ENCODE data around the gene MIOX. TPM values are rescaled to one million over a fixed set of nuclear protein-coding genes. Genes with fewer than 3 reads are reported as not detected.

Gene MIOX
- total RNA-seq, 1 donor: not detected

DNA sequence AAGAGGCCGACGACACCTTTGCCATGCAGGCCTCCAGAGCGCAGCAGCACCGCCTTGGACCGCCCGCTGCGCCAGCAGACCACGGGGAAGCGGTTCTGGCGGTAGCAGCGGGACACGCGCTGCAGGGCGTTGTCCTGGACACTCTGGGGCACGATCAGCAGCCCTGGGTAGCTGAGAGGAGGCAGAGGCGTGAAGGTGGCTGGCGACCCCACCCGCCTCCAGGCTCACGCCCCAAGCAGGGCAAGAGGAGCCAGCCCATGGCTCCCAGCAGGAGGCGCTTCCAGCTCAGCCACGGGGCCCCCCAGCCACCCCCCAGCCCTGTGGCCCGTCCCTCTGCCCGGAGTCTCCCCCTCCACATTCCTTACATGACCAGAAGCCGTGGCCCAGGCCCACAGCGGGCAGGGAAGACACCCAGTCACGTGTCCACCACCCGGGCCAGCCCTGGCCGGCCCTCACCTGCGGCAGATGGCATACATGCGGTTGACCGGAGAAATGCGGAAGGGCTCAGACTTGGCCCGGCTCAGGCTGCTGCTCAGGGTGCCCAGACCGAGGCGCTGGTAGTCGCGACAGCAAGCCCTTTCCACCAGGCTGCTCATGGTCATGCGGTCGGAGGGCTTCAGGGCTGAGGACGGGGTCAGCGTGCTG, 27.0 kb upstream of the MIOX start:
- DNase-seq (ENCODE audit: insufficient read length, low spot score, missing footprints): no peak
- no peaks in the 10 kb centered on the region for H3K79me2 ChIP-seq (ENCODE audit: insufficient read depth, low read length)
- no peaks in the 10 kb centered on the region for H3K27me3 ChIP-seq (ENCODE audit: insufficient read depth, low read length)
- TF ChIP-seq, protein P1, sequence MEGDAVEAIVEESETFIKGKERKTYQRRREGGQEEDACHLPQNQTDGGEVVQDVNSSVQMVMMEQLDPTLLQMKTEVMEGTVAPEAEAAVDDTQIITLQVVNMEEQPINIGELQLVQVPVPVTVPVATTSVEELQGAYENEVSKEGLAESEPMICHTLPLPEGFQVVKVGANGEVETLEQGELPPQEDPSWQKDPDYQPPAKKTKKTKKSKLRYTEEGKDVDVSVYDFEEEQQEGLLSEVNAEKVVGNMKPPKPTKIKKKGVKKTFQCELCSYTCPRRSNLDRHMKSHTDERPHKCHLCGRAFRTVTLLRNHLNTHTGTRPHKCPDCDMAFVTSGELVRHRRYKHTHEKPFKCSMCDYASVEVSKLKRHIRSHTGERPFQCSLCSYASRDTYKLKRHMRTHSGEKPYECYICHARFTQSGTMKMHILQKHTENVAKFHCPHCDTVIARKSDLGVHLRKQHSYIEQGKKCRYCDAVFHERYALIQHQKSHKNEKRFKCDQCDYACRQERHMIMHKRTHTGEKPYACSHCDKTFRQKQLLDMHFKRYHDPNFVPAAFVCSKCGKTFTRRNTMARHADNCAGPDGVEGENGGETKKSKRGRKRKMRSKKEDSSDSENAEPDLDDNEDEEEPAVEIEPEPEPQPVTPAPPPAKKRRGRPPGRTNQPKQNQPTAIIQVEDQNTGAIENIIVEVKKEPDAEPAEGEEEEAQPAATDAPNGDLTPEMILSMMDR (IDR thresholded peaks at IDR 0.05; ENCODE audit: extremely low read depth, low read depth, low read length): no peak
- H2AFZ ChIP-seq (ENCODE audit: low read length): no peak overlapping the region
- no peaks in the 10 kb centered on the region for H3K4me1 ChIP-seq (ENCODE audit: insufficient read depth, low read length)
- no peak overlapping the region for H3K27ac ChIP-seq (ENCODE audit: low read depth, low read length)
- peaks cover 60% of the 10 kb centered on the region for H3K36me3 ChIP-seq (ENCODE audit: insufficient read depth, low read length)
- peaks cover 2% of the 10 kb centered on the region for H4K20me1 ChIP-seq (ENCODE audit: insufficient read depth, low read length)
- no peak overlapping the region for H3K4me2 ChIP-seq (ENCODE audit: insufficient read depth, low read length)
- H3K9me3 ChIP-seq (ENCODE audit: low read depth, low read length): no peaks in the 10 kb centered on the region
- no peak overlapping the region for H3K4me3 ChIP-seq (ENCODE audit: insufficient read depth, low read length)

DNA sequence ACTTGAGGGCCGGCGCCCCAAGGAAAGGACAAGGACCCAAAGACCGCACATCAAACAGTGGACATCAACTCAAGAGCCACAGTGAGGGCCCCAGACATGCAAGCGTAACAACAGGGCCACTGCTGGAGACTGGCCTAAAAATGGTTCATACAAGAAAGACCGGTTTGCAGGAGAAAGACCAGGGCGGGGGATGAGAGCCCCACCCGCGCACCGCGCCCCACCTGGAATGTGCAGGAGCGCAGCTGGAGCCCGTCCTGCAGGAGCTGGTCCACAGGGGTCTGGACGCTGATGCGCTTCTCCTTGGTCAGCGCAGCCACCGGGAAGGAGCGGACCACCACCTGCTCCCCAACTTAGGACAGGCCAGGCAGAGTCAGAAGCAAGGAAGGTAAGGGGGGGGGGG, 25.7 kb upstream of the MIOX start:
- H3K4me1 ChIP-seq (ENCODE audit: insufficient read depth, low read length): no peaks in the 10 kb centered on the region
- H3K79me2 ChIP-seq (ENCODE audit: insufficient read depth, low read length): no peaks in the 10 kb centered on the region
- H3K27ac ChIP-seq (ENCODE audit: low read depth, low read length): no peak overlapping the region
- no peak overlapping the region for H2AFZ ChIP-seq (ENCODE audit: low read length)
- DNase-seq (ENCODE audit: insufficient read length, low spot score, missing footprints): no peak
- no peak overlapping the region for H3K4me2 ChIP-seq (ENCODE audit: insufficient read depth, low read length)
- H3K9me3 ChIP-seq (ENCODE audit: low read depth, low read length): no peaks in the 10 kb centered on the region
- peaks cover 62% of the 10 kb centered on the region for H3K36me3 ChIP-seq (ENCODE audit: insufficient read depth, low read length)
- H4K20me1 ChIP-seq (ENCODE audit: insufficient read depth, low read length): peaks cover 2% of the 10 kb centered on the region
- H3K27me3 ChIP-seq (ENCODE audit: insufficient read depth, low read length): no peaks in the 10 kb centered on the region
- no peak overlapping the region for H3K4me3 ChIP-seq (ENCODE audit: insufficient read depth, low read length)
- TF ChIP-seq, protein P1 (IDR thresholded peaks at IDR 0.05; ENCODE audit: extremely low read depth, low read depth, low read length): no peak

DNA sequence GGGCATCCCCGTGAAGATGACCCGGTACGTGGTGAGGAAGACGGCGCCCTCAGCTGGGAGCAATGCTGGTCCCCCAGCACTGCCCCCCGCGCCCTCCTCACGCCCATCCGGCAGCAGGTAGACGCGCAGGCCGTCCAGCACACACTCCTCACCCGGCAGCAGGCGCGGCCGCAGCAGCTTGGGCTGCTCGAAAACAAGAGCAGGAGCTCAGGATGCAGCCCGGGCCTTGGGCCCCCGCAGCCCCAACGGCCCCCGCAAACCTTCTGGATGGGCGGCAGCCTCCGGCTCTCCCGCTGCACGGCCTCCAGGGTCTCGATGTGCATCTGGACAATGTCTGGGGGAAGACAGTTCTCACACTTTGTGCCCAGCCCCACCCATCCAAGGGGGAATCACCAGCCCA, 25.1 kb upstream of the MIOX start:
- H3K36me3 ChIP-seq (ENCODE audit: insufficient read depth, low read length): peaks cover 68% of the 10 kb centered on the region
- H3K27me3 ChIP-seq (ENCODE audit: insufficient read depth, low read length): no peaks in the 10 kb centered on the region
- no peak overlapping the region for H2AFZ ChIP-seq (ENCODE audit: low read length)
- no peak overlapping the region for H3K4me2 ChIP-seq (ENCODE audit: insufficient read depth, low read length)
- no peaks in the 10 kb centered on the region for H3K9me3 ChIP-seq (ENCODE audit: low read depth, low read length)
- H3K4me3 ChIP-seq (ENCODE audit: insufficient read depth, low read length): no peak overlapping the region
- H4K20me1 ChIP-seq (ENCODE audit: insufficient read depth, low read length): peaks cover 2% of the 10 kb centered on the region
- no peaks in the 10 kb centered on the region for H3K79me2 ChIP-seq (ENCODE audit: insufficient read depth, low read length)
- no peaks in the 10 kb centered on the region for H3K4me1 ChIP-seq (ENCODE audit: insufficient read depth, low read length)
- TF ChIP-seq, protein P1 (IDR thresholded peaks at IDR 0.05; ENCODE audit: extremely low read depth, low read depth, low read length): no peak
- no peak overlapping the region for H3K27ac ChIP-seq (ENCODE audit: low read depth, low read length)
- DNase-seq (ENCODE audit: insufficient read length, low spot score, missing footprints): no peak

- H3K36me3 ChIP-seq (ENCODE audit: insufficient read depth, low read length): peaks cover 73% of the 10 kb centered on the region
- no peak for DNase-seq (ENCODE audit: insufficient read length, low spot score, missing footprints)
- no peaks in the 10 kb centered on the region for H3K79me2 ChIP-seq (ENCODE audit: insufficient read depth, low read length)
- no peak overlapping the region for H3K27ac ChIP-seq (ENCODE audit: low read depth, low read length)
- H2AFZ ChIP-seq (ENCODE audit: low read length): no peak overlapping the region
- H4K20me1 ChIP-seq (ENCODE audit: insufficient read depth, low read length): peaks cover 2% of the 10 kb centered on the region
- no peaks in the 10 kb centered on the region for H3K27me3 ChIP-seq (ENCODE audit: insufficient read depth, low read length)
- H3K4me1 ChIP-seq (ENCODE audit: insufficient read depth, low read length): no peaks in the 10 kb centered on the region
- H3K9me3 ChIP-seq (ENCODE audit: low read depth, low read length): no peaks in the 10 kb centered on the region
- H3K4me2 ChIP-seq (ENCODE audit: insufficient read depth, low read length): no peak overlapping the region
- TF ChIP-seq, protein P1 (IDR thresholded peaks at IDR 0.05; ENCODE audit: extremely low read depth, low read depth, low read length): no peak
- no peak overlapping the region for H3K4me3 ChIP-seq (ENCODE audit: insufficient read depth, low read length)
Observed at GRCh38 chr22:50461979-50462540, 24.6 kb upstream of the MIOX start.
